Endothelial cell of umbilical vein (primary cell): ENCODE data around the gene USP40. TPM values are rescaled to one million over a fixed set of nuclear protein-coding genes. Genes with fewer than 3 reads are reported as not detected.

Experiments
- BruUV-seq: library from RNA; stranded (reverse); fragments of 400-500 nt; replicated peaks from 2 replicates; lab custom pipeline; 2021; lab: Mats Ljungman, UMichigan
- CTCF ChIA-PET: fragments of 300-600, 350-600 bp; sonication (Branson Sonifier 250); formaldehyde crosslinking; loops from one replicate; lab custom pipeline; 2021; ENCODE audit warnings: antibody characterized with exemption, inconsistent platforms; lab: Charles Lee
- POLR2A ChIA-PET: fragments of 300-600, 350-600 bp; sonication (Branson Sonifier 250); formaldehyde crosslinking; loops from one replicate; lab custom pipeline; 2021; ENCODE audit warnings: antibody characterized with exemption, inconsistent platforms; lab: Charles Lee
- DNase-seq: peaks from one replicate; pipeline ENCODE4 v3.0.0-alpha.2; 2011; ENCODE audit warnings: low read depth, low spot score
- FAIRE-seq: peaks from 2 replicates; lab custom pipeline; 2011; peaks lifted over from hg19 to GRCh38; lab: Jason Lieb, UNC
- H2AFZ ChIP-seq: 2 replicates; pipeline ENCODE4 v1.6.0; 2012; ENCODE audit warnings: low read depth, low read length, control low read depth, inconsistent platforms
- H3K27ac ChIP-seq: 2 replicates; pipeline ENCODE4 v1.5.1; 2011; ENCODE audit warnings: low read depth, mild to moderate bottlenecking, control low read depth, low read length, moderate library complexity; ENCODE audit not compliant: insufficient read depth
- H3K27me3 ChIP-seq, 2 experiments: 2 replicates each; pipeline versions ENCODE4 v1.6.0 to v1.6.1; 2011; ENCODE audit warnings: low read length in 2 of 2, mixed read lengths in 1 of 2; ENCODE audit not compliant: control insufficient read depth in 2 of 2, insufficient read depth in 2 of 2
- H3K36me3 ChIP-seq, 2 experiments: 2 replicates in 1 of 2; 3 replicates in 1 of 2; pipeline ENCODE4 v1.5.1; 2011; ENCODE audit warnings: low read length in 2 of 2, mild to moderate bottlenecking in 1 of 2, moderate library complexity in 1 of 2; ENCODE audit not compliant: control insufficient read depth in 2 of 2, insufficient read depth in 2 of 2; ENCODE audit errors: extremely low read depth in 1 of 2
- H3K4me1 ChIP-seq: 3 replicates; pipeline ENCODE4 v1.5.1; 2011; ENCODE audit warnings: mild to moderate bottlenecking, low read length; ENCODE audit not compliant: control insufficient read depth, insufficient read depth; ENCODE audit errors: extremely low read depth
- H3K4me2 ChIP-seq: 2 replicates; pipeline ENCODE4 v1.6.1; 2011; ENCODE audit warnings: low read length, control low read depth, mixed read lengths; ENCODE audit not compliant: insufficient read depth
- H3K4me3 ChIP-seq, 3 experiments: fragments of 200-600 bp in 1 of 3; sonication (generic), shearing (Covaris generic) in 1 of 3; replicated peaks in 1 of 3; 2 replicates each; pipeline ENCODE4 v1.5.1; 2011 to 2016; ENCODE audit warnings: control low read depth in 3 of 3, low read length in 3 of 3, mild to moderate bottlenecking in 2 of 3, inconsistent platforms in 1 of 3, low read depth in 1 of 3, moderate library complexity in 1 of 3; ENCODE audit not compliant: insufficient read depth in 1 of 3
- H3K79me2 ChIP-seq: 2 replicates; pipeline ENCODE4 v1.6.0; 2012; ENCODE audit warnings: low read length, inconsistent platforms; ENCODE audit not compliant: control insufficient read depth, insufficient read depth
- H3K9ac ChIP-seq: replicated peaks from 2 replicates; pipeline ENCODE3; 2011; ENCODE audit warnings: low read length, control low read depth; ENCODE audit not compliant: insufficient read depth; ENCODE audit errors: extremely low read depth
- H3K9me1 ChIP-seq: replicated peaks from 3 replicates; pipeline ENCODE4 v1.6.0; 2011; ENCODE audit warnings: mild to moderate bottlenecking, low read length; ENCODE audit not compliant: control insufficient read depth, insufficient read depth; ENCODE audit errors: extremely low read depth
- H3K9me3 ChIP-seq: replicated peaks from 2 replicates; pipeline ENCODE4 v1.5.1; 2012; ENCODE audit warnings: low read length, inconsistent platforms; ENCODE audit not compliant: control insufficient read depth, insufficient read depth
- H4K20me1 ChIP-seq: replicated peaks from 2 replicates; pipeline ENCODE3; 2011; ENCODE audit warnings: mild to moderate bottlenecking, low read length; ENCODE audit not compliant: control insufficient read depth, insufficient read depth; ENCODE audit errors: extremely low read depth
- EZH2 ChIP-seq: IDR thresholded peaks from 2 replicates; pipeline ENCODE4 v1.6.1; 2012; ENCODE audit warnings: borderline replicate concordance, low read depth, mild to moderate bottlenecking, moderate library complexity, low read length, inconsistent platforms; ENCODE audit not compliant: severe bottlenecking
- FOS ChIP-seq: IDR thresholded peaks from 2 replicates; pipeline ENCODE4 v1.6.1; 2011; ENCODE audit warnings: mild to moderate bottlenecking, low read length, moderate library complexity, borderline replicate concordance; ENCODE audit not compliant: insufficient read depth
- GATA2 ChIP-seq: IDR thresholded peaks from 2 replicates; pipeline ENCODE4 v1.7.0; 2011; ENCODE audit warnings: low read depth, mild to moderate bottlenecking, moderate library complexity, mixed read lengths, low read length; ENCODE audit not compliant: insufficient read length, insufficient read depth
- JUN ChIP-seq: IDR thresholded peaks from 2 replicates; pipeline ENCODE4 v1.6.1; 2011; ENCODE audit warnings: borderline replicate concordance, low read depth; ENCODE audit not compliant: insufficient read length, insufficient read depth
- MYC ChIP-seq: IDR thresholded peaks from one replicate; pipeline ENCODE4 v1.6.1; 2011; ENCODE audit warnings: mild to moderate bottlenecking, low read depth, low read length
- POLR2A ChIP-seq: IDR thresholded peaks from 2 replicates; pipeline ENCODE4 v1.6.1; 2012; ENCODE audit warnings: low read depth, mild to moderate bottlenecking, control low read depth, low read length
- POLR2AphosphoS5 ChIP-seq: IDR thresholded peaks from 2 replicates; pipeline ENCODE4 v1.6.1; 2012; ENCODE audit warnings: low read depth, mild to moderate bottlenecking, control low read depth, low read length, moderate library complexity; ENCODE audit not compliant: insufficient read depth
- dilution Hi-C: fragments of 300-500 bp; cut with MboI; formaldehyde crosslinking; loops from one replicate; pipeline ENCODE4 v1.15.0; 2019; ENCODE audit warnings: low sequenced_read_pairs; ENCODE audit not compliant: extremely low pct_ligation_motif_present
- intact Hi-C: fragments of 100-400 bp; cut with micrococcal nuclease; formaldehyde crosslinking; loops from one replicate; pipeline ENCODE4 v1.10.0; 2022
- polyA plus RNA-seq, 4 experiments: library from polyadenylated mRNA; depleted of rRNA in 3 of 4; stranded (reverse) in 3 of 4; unstranded in 1 of 4; fragments of >200 nt; gene quantifications; 2 replicates each; pipeline versions ENCODE4 v1.2.1 to v1.2.3, GENCODE V29; 2011 to 2012; ENCODE audit warnings: missing spikeins in 1 of 4
- total RNA-seq: library from RNA; stranded (reverse); gene quantifications from 2 replicates; pipeline ENCODE4 v1.2.3, GENCODE V29; 2021
- TF ChIP-seq, protein P1 (sequence below): IDR thresholded peaks from 2 replicates; pipeline ENCODE4 v1.6.1; 2011; ENCODE audit not compliant: insufficient read depth, insufficient read length
- TF ChIP-seq, protein P2 (sequence below), 2 donors: IDR thresholded peaks; 1 replicate in 1 of 2; 2 replicates in 1 of 2; pipeline ENCODE4 v1.5.1; 2011; ENCODE audit warnings: low read length in 2 of 2, mild to moderate bottlenecking in 2 of 2, moderate library complexity in 2 of 2, control low read depth in 1 of 2, inconsistent platforms in 1 of 2, low read depth in 1 of 2; ENCODE audit not compliant: insufficient read depth in 1 of 2; ENCODE audit errors: extremely low read depth in 1 of 2

Gene USP40
- total and polyA plus RNA-seq, 2 donors (not counting 3 experiments of a cell fraction or from before 2014, with no cell fraction given), result 32.2 to 32.5 TPM

DNA sequence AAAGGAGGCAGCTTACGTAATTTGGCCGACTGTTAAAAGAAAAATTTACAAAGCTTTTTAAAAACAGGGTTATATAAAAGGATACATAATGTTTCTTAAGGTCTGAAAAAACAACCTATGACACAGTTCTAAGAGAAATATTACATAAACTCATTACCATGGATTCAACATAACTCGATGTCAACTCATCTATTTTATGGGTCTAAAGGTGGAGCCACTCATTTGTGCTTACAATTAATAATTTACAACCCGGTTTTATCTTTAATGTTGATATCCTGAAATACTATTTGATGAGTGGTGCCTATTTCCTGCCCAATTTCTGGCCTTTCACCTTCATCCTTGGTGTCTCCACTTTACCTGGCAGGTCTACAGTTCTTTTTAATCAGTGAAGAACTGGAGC is 15.1 kb downstream of the USP40 start:
- no peaks in the 10 kb centered on the region for H3K79me2 ChIP-seq
- no peak overlapping the region for H3K4me3 ChIP-seq
- H3K9ac ChIP-seq, result no peak overlapping the region
- no peaks in the 10 kb centered on the region for H3K9me1 ChIP-seq
- DNase-seq (no peak), FAIRE-seq (no peak)
- H2AFZ ChIP-seq, result no peak overlapping the region
- intact Hi-C loops, result no loop called here
- CTCF ChIA-PET, result interaction anchor here (1.5 kb wide), 1 partner anchor 12 kb away, joined by 7 read pairs; no protein-coding TSS in a partner anchor
- dilution Hi-C loops, result no loop called here
- no TSS peak for BruUV-seq
- H3K27me3 ChIP-seq, result no peaks in the 10 kb centered on the region
- no peak overlapping the region for H3K27ac ChIP-seq
- no peaks in the 10 kb centered on the region for H4K20me1 ChIP-seq
- POLR2A ChIA-PET, result no interaction called here
- peaks cover 0 to 3% of the 10 kb centered on the region in 2 experiments for H3K36me3 ChIP-seq
- no peaks in the 10 kb centered on the region for H3K9me3 ChIP-seq
- peaks cover 1% of the 10 kb centered on the region for H3K4me1 ChIP-seq
- H3K4me2 ChIP-seq, result no peak overlapping the region
- no peak for TF ChIP-seq FOS
- TF ChIP-seq GATA2, result no peak

DNA sequence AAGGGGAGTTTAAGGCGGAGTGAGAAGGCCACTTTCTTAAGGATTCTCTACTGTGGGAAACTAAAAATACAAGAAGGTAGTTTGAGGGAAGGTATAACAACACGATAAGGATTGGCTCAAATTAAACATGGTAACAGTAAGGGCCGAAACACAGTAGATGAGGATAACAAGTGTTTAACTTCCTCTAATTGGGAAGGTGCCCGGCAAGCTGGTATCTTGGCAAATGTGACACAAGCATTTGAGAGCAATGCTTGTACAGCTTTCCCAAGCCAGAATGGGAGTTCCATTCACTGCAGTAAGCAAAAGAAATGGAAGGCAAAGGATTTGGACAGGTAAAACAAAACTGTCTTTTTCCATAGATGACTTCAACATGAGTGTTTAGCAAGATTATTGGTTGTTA is 19.8 kb downstream of the USP40 start:
- H3K9me3 ChIP-seq, result no peaks in the 10 kb centered on the region
- no peaks in the 10 kb centered on the region for H3K9me1 ChIP-seq
- no peak overlapping the region for H2AFZ ChIP-seq
- BruUV-seq, result no TSS peak
- TF ChIP-seq POLR2A (no peak), MYC (no peak), JUN (no peak), FOS (no peak), EZH2 (no peak), GATA2 (no peak), POLR2AphosphoS5 (no peak)
- TF ChIP-seq, protein P1, sequence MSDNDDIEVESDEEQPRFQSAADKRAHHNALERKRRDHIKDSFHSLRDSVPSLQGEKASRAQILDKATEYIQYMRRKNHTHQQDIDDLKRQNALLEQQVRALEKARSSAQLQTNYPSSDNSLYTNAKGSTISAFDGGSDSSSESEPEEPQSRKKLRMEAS, result no peak
- TF ChIP-seq, protein P2, sequence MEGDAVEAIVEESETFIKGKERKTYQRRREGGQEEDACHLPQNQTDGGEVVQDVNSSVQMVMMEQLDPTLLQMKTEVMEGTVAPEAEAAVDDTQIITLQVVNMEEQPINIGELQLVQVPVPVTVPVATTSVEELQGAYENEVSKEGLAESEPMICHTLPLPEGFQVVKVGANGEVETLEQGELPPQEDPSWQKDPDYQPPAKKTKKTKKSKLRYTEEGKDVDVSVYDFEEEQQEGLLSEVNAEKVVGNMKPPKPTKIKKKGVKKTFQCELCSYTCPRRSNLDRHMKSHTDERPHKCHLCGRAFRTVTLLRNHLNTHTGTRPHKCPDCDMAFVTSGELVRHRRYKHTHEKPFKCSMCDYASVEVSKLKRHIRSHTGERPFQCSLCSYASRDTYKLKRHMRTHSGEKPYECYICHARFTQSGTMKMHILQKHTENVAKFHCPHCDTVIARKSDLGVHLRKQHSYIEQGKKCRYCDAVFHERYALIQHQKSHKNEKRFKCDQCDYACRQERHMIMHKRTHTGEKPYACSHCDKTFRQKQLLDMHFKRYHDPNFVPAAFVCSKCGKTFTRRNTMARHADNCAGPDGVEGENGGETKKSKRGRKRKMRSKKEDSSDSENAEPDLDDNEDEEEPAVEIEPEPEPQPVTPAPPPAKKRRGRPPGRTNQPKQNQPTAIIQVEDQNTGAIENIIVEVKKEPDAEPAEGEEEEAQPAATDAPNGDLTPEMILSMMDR (IDR thresholded peaks at IDR 0.05; ENCODE audit: extremely low read depth in 1 of 2, insufficient read depth in 1 of 2, low read depth in 1 of 2, low read length in 2 of 2), result no peak
- ChIA-PET CTCF (no interaction called here), POLR2A (no interaction called here)
- H4K20me1 ChIP-seq, result no peaks in the 10 kb centered on the region
- H3K27me3 ChIP-seq, result no peaks in the 10 kb centered on the region
- no peaks in the 10 kb centered on the region for H3K36me3 ChIP-seq
- H3K4me3 ChIP-seq, result no peak overlapping the region
- no peak for FAIRE-seq
- no peaks in the 10 kb centered on the region for H3K79me2 ChIP-seq
- intact Hi-C loops (no loop called here), dilution Hi-C loops (no loop called here)
- no peaks in the 10 kb centered on the region for H3K4me1 ChIP-seq
- H3K27ac ChIP-seq, result no peak overlapping the region
- no peak overlapping the region for H3K4me2 ChIP-seq
- no peak overlapping the region for H3K9ac ChIP-seq
- no peak for DNase-seq
